ENCODE results near the gene GOLGA6L9. TPM values are rescaled to one million over a fixed set of nuclear protein-coding genes. Genes with fewer than 3 reads are reported as not detected.
"Not testable (repeated sequence)": the region's sequence is repeated elsewhere in the genome, so short reads cannot be mapped to it uniquely, and the experiment has no call there.

The GOLGA6L9 gene
- 10.6 TPM for polyA plus RNA-seq (2012; ENCODE audit: insufficient read length, low read depth)

GRCh38 chr15:82429693-82430092 lies at the start of gene GOLGA6L9:
Gene GOLGA6L9 (plus strand): TSS chr15:82429816. CDS start chr15:82430080, 264 bp downstream.
- not testable (repeated sequence) for TF ChIP-seq FOXP2 (optimal IDR thresholded peaks at IDR 0.05; ENCODE audit: borderline replicate concordance, extremely low read depth, extremely low read length, insufficient read depth); TAF1 (IDR thresholded peaks at IDR 0.05; ENCODE audit: borderline replicate concordance, insufficient read depth, low read length); SIN3A (IDR thresholded peaks at IDR 0.05; ENCODE audit: borderline replicate concordance, insufficient read depth, low read length)

- no peak for TF ChIP-seq TAF1 (IDR thresholded peaks at IDR 0.05; ENCODE audit: borderline replicate concordance, insufficient read depth, low read length)
- TF ChIP-seq FOXP2 (optimal IDR thresholded peaks at IDR 0.05; ENCODE audit: borderline replicate concordance, extremely low read depth, extremely low read length, insufficient read depth): no peak
- no peak for TF ChIP-seq REST (IDR thresholded peaks at IDR 0.05; ENCODE audit: insufficient read depth in 1 of 2, low read depth in 2 of 2, low read length in 2 of 2)
- TF ChIP-seq POLR2AphosphoS5 (IDR thresholded peaks at IDR 0.05; ENCODE audit: low read depth, low read length): no peak
- TF ChIP-seq SIN3A (IDR thresholded peaks at IDR 0.05; ENCODE audit: borderline replicate concordance, insufficient read depth, low read length): no peak
These were observed 35.9 kb upstream of the GOLGA6L9 start for GRCh38 chr15:82393671-82394070.

GRCh38 chr15:82397817-82398216 lies 31.8 kb upstream of the GOLGA6L9 start:
- no peak for TF ChIP-seq POLR2AphosphoS5 (IDR thresholded peaks at IDR 0.05; ENCODE audit: low read depth, low read length)
- no peak for TF ChIP-seq TAF1 (IDR thresholded peaks at IDR 0.05; ENCODE audit: borderline replicate concordance, insufficient read depth, low read length)
- no peak for TF ChIP-seq REST (IDR thresholded peaks at IDR 0.05; ENCODE audit: insufficient read depth in 1 of 2, low read depth in 2 of 2, low read length in 2 of 2)
- TF ChIP-seq SIN3A (IDR thresholded peaks at IDR 0.05; ENCODE audit: borderline replicate concordance, insufficient read depth, low read length): no peak
- TF ChIP-seq FOXP2 (optimal IDR thresholded peaks at IDR 0.05; ENCODE audit: borderline replicate concordance, extremely low read depth, extremely low read length, insufficient read depth): no peak

- TF ChIP-seq REST (IDR thresholded peaks at IDR 0.05; ENCODE audit: insufficient read depth in 1 of 2, low read depth in 2 of 2, low read length in 2 of 2) (no peak), POLR2AphosphoS5 (IDR thresholded peaks at IDR 0.05; ENCODE audit: low read depth, low read length) (no peak), TAF1 (IDR thresholded peaks at IDR 0.05; ENCODE audit: borderline replicate concordance, insufficient read depth, low read length) (no peak), FOXP2 (optimal IDR thresholded peaks at IDR 0.05; ENCODE audit: borderline replicate concordance, extremely low read depth, extremely low read length, insufficient read depth) (no peak), SIN3A (IDR thresholded peaks at IDR 0.05; ENCODE audit: borderline replicate concordance, insufficient read depth, low read length) (no peak)
These were observed 30.8 kb upstream of the GOLGA6L9 start for GRCh38 chr15:82398785-82399184.
